Uterus (tissue), 2 donors: ENCODE measurements around the gene MRPL28.

Experiments
- POLR2A ChIP-seq, 2 donors: fragments of 450-650 bp; IDR thresholded peaks; one replicate each; pipeline ENCODE4 v1.6.1; 2016; ENCODE audit warnings: antibody characterized with exemption in 2 of 2, mild to moderate bottlenecking in 1 of 2, moderate library complexity in 1 of 2
- TF ChIP-seq, protein P1 (sequence below), 4 experiments: fragments of 200-600 bp in 2 of 4; fragments of 450-650 bp in 2 of 4; sonication (generic) in 2 of 4; IDR thresholded peaks; one replicate each; pipeline ENCODE4 v1.5.1; 2016 to 2019; ENCODE audit warnings: antibody characterized with exemption in 4 of 4, mild to moderate bottlenecking in 2 of 4, moderate library complexity in 1 of 4

DNA sequence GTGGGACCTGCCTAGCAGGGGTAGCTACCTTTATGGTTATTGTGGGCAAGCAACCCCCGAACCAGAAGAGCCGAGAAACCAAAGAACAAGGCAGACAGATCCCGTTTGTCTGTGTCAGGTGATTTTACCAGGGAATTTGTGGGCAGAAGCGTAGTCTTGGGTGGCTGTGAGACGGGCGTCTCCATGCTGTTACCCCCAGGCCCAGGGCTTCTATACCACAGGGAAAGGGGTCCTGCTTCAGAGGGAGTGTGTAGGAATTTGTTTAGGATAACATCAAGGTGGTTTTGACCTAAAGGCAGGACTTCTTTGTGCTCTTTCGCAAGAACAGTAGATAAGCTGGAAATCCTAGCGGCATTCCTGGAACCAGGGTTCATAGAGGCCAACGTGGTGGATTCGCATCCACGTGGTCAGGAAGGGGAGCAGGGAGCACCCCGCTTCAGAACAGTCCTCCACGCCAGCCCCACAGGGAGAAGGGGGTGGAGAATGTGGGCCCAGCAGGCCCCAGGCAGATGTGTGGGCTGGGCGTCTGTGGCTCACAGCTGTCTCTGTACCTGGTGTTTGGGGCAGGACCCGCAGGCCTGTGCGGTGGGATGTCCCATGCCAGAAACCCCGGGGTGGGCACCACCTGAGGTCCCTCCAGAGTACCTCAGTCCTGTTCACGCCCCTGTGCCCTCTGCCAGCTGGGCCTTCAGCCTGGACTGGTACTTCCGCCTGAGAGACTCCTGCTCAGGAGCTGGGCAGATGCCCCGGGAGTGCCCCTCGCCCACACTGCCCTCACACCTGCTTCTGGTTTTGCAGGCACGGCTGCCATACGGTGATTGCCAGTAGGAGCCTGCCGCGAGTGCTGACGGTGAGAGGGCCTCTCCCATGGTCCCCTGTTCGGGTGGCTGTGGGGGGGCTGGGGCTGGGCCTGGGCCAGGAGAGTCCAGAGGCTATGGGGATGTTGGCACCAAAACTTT lies 35.5 kb upstream of the MRPL28 start:
- TF ChIP-seq, protein P1, sequence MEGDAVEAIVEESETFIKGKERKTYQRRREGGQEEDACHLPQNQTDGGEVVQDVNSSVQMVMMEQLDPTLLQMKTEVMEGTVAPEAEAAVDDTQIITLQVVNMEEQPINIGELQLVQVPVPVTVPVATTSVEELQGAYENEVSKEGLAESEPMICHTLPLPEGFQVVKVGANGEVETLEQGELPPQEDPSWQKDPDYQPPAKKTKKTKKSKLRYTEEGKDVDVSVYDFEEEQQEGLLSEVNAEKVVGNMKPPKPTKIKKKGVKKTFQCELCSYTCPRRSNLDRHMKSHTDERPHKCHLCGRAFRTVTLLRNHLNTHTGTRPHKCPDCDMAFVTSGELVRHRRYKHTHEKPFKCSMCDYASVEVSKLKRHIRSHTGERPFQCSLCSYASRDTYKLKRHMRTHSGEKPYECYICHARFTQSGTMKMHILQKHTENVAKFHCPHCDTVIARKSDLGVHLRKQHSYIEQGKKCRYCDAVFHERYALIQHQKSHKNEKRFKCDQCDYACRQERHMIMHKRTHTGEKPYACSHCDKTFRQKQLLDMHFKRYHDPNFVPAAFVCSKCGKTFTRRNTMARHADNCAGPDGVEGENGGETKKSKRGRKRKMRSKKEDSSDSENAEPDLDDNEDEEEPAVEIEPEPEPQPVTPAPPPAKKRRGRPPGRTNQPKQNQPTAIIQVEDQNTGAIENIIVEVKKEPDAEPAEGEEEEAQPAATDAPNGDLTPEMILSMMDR (IDR thresholded peaks at IDR 0.05): no peak
- no peak for TF ChIP-seq POLR2A (IDR thresholded peaks at IDR 0.05)
